Chondrocyte (in vitro differentiated cells): Measurements from ENCODE around the gene BUD13. TPM values are rescaled to one million over a fixed set of nuclear protein-coding genes. Genes with fewer than 3 reads are reported as not detected.

Source experiments
- DNase-seq: peaks from one replicate; pipeline ENCODE4 v3.0.0; 2021; ENCODE audit warnings: mixed read lengths, low spot score
- H3K27ac Mint-ChIP-seq: one replicate; pipeline ENCODE4 v1.8.0; 2021; ENCODE audit warnings: mild to moderate bottlenecking, moderate library complexity, mixed read lengths; ENCODE audit not compliant: unreplicated experiment
- H3K27me3 Mint-ChIP-seq: 2 replicates; pipeline ENCODE4 v1.8.0; 2021; ENCODE audit warnings: low read depth, mixed read lengths
- H3K36me3 Mint-ChIP-seq: 2 replicates; pipeline ENCODE4 v1.8.0; 2021; ENCODE audit warnings: low read depth, mixed read lengths
- H3K4me1 Mint-ChIP-seq: 2 replicates; pipeline ENCODE4 v1.8.0; 2021; ENCODE audit warnings: low read depth, mild to moderate bottlenecking, mixed read lengths
- H3K4me3 Mint-ChIP-seq: one replicate; pipeline ENCODE4 v1.8.0; 2021; ENCODE audit warnings: mild to moderate bottlenecking, moderate library complexity, mixed read lengths; ENCODE audit not compliant: unreplicated experiment
- H3K9me3 Mint-ChIP-seq: 2 replicates; pipeline ENCODE4 v1.8.0; 2021; ENCODE audit warnings: low read depth, mixed read lengths
- total RNA-seq: library from RNA; stranded (reverse); gene quantifications from 3 replicates; pipeline ENCODE4 v1.2.1, GENCODE V29; 2021
- TF ChIP-seq, protein P1 (sequence below): fragments of 200-600 bp; sonication (generic); IDR thresholded peaks from 2 replicates; pipeline ENCODE4 v1.5.0; 2021; ENCODE audit warnings: antibody characterized with exemption, mild to moderate bottlenecking, moderate library complexity

Gene BUD13
- total RNA-seq, 1 donor from 2014 or later: 9.6 TPM

DNA sequence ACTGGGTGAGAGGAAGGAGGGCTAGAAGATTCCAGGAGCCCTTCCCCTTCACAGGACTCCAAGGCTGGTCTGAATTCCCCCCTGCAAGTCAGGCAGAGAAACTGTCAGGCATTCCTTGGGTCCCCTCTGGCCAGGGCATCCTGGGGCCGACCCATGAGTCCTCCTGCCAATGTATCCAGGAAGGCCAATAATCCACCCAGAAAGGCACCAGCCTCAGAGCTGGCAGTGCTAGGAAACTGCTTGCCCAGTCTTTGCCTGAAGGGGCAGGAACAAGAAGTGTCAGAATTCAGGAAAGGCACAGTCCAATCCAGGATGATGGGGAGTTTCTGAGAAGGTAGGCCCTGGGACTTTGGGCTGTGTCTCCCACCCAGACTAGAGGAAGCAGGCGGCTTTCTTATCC, 41.0 kb downstream of the BUD13 start:
- H3K4me3 Mint-ChIP-seq: no peak overlapping the region
- H3K9me3 Mint-ChIP-seq: no peaks in the 10 kb centered on the region
- TF ChIP-seq, protein P1, sequence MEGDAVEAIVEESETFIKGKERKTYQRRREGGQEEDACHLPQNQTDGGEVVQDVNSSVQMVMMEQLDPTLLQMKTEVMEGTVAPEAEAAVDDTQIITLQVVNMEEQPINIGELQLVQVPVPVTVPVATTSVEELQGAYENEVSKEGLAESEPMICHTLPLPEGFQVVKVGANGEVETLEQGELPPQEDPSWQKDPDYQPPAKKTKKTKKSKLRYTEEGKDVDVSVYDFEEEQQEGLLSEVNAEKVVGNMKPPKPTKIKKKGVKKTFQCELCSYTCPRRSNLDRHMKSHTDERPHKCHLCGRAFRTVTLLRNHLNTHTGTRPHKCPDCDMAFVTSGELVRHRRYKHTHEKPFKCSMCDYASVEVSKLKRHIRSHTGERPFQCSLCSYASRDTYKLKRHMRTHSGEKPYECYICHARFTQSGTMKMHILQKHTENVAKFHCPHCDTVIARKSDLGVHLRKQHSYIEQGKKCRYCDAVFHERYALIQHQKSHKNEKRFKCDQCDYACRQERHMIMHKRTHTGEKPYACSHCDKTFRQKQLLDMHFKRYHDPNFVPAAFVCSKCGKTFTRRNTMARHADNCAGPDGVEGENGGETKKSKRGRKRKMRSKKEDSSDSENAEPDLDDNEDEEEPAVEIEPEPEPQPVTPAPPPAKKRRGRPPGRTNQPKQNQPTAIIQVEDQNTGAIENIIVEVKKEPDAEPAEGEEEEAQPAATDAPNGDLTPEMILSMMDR: no peak
- no peaks in the 10 kb centered on the region for H3K36me3 Mint-ChIP-seq
- no peak for DNase-seq
- H3K27me3 Mint-ChIP-seq: peaks cover 5% of the 10 kb centered on the region
- peaks cover 10% of the 10 kb centered on the region for H3K4me1 Mint-ChIP-seq
- H3K27ac Mint-ChIP-seq: no peak overlapping the region

DNA sequence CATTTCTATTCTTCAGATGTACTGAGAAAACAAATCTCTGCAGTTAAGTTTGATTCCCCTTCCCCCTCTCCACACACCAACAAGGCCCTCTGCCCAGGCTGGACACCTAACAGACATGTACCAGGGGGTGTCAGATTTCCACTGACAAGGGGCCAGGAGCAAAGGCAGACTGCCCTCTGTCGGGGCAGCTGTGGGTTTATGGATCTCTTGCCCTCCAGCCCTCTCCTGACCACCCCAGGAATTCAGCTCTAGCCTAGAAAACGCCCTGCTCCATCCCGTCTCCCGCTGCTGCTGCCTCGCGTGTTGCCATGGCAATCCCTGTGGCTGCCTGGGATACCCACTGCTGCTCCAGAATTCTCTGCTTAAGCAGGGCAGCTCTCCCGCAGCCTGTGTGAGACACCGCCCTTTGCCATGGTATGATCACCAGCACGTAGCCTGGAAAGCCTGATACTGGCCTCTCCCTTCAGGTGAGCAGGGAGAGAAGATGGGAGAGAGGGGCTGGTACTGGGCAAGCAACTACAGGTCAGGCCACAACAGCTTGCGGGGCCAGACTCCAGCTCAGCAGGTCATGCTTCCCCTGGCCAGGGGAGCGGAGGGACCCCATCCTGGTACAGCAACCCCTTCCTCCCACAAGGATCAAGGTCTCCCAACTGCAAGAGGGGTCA, 41.6 kb downstream of the BUD13 start:
- DNase-seq: no peak
- no peak overlapping the region for H3K4me3 Mint-ChIP-seq
- H3K27ac Mint-ChIP-seq: no peak overlapping the region
- H3K27me3 Mint-ChIP-seq: peaks cover 5% of the 10 kb centered on the region
- TF ChIP-seq, protein P1: peak; percentile 27
- no peaks in the 10 kb centered on the region for H3K36me3 Mint-ChIP-seq
- H3K4me1 Mint-ChIP-seq: peaks cover 15% of the 10 kb centered on the region
- no peaks in the 10 kb centered on the region for H3K9me3 Mint-ChIP-seq

DNA sequence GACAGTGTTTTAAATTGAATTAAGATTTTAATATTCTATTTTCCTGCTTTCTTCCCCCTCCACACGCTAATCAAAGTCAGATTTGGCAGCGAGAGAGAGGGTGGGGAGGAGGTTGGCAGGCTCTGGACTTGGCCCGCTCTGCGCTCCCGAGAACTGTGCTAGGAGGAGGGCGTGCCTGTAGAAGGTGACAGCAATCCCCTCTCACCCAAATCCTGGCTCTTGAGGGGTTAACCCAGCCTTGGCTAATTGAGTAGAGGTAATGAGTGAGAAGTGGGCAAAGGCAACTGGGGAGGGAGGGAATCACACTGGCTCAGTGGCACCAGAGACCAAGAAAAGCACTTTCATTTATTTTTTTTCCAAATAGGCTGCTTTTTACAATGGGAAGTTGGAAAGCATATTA, 42.2 kb downstream of the BUD13 start:
- Mint-ChIP-seq H3K27ac (no peak overlapping the region), H3K27me3 (peaks cover 5% of the 10 kb centered on the region), H3K9me3 (no peaks in the 10 kb centered on the region), H3K36me3 (no peaks in the 10 kb centered on the region), H3K4me3 (no peak overlapping the region), H3K4me1 (peaks cover 22% of the 10 kb centered on the region)
- TF ChIP-seq, protein P1: no peak
- DNase-seq: no peak

DNA sequence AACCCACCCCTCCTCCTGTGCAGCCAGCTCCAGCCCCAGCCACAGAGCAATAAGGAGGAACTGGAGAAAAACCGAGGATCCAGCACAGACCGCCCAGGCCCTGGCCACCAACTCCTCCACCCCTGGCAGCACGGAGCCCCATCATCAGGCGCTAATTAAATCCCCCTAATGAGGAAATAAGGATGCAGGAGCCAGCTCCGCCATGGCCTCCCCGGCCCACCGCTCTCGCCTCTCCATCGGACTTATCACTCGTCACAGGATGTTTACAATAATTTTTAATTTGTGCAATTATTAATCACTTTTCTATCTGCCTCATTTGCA, 42.6 kb downstream of the BUD13 start:
- H3K4me3 Mint-ChIP-seq: no peak overlapping the region
- H3K9me3 Mint-ChIP-seq: no peaks in the 10 kb centered on the region
- no peak overlapping the region for H3K27ac Mint-ChIP-seq
- no peaks in the 10 kb centered on the region for H3K36me3 Mint-ChIP-seq
- peaks cover 5% of the 10 kb centered on the region for H3K27me3 Mint-ChIP-seq
- H3K4me1 Mint-ChIP-seq: peaks cover 23% of the 10 kb centered on the region
- DNase-seq: no peak
- TF ChIP-seq, protein P1: no peak

DNA sequence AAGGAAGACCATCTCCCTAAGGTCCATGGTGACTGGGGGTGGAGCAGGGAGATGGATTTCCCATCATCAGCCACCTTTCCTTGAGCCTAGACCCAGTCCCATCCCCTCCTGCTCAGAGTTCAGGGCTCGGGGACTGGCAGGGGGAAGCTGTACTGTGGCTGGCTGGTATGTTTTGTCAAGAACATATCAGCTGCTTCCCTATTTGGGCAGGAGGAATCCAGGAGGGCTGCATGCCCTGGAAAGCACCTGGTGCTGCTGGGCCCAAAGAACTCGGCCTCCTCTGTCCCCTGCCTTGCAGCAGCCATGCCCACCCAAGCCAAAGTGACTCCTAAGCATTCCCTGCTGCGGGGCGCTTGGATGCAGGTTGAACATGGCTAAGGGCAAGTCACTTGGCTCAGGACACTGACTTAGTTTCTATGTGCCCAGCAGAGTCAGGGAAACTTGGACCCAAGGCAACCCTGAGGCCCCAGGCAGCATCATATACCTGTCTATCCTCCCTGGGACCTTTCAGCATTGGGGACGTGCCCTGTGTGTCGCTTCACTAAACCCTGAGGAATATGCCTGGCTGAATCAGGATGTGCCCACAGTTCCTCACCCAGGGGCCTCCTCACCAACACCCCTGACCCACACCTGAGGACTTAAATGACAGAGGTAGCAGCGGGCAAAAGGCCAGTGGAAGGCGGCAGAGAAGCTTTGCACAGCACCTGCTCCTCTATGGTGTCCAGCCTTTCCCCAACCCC, 43.1 kb downstream of the BUD13 start:
- H3K4me1 Mint-ChIP-seq: peaks cover 23% of the 10 kb centered on the region
- TF ChIP-seq, protein P1: no peak
- peaks cover 5% of the 10 kb centered on the region for H3K27me3 Mint-ChIP-seq
- no peaks in the 10 kb centered on the region for H3K36me3 Mint-ChIP-seq
- no peak overlapping the region for H3K4me3 Mint-ChIP-seq
- H3K27ac Mint-ChIP-seq: no peak overlapping the region
- no peaks in the 10 kb centered on the region for H3K9me3 Mint-ChIP-seq
- DNase-seq: no peak
